NT2/D1 (cell line): Measurements from ENCODE around the gene RAPGEF4.

ENCODE experiments used
- SUZ12 ChIP-seq: IDR thresholded peaks from 2 replicates; pipeline ENCODE4 v1.6.1; 2011; ENCODE audit not compliant: insufficient read length, insufficient read depth; ENCODE audit errors: extremely low read depth
- ZNF274 ChIP-seq: IDR thresholded peaks from 2 replicates; pipeline ENCODE4 v1.6.1; 2011; ENCODE audit warnings: mild to moderate bottlenecking, low read depth, low read length

DNA sequence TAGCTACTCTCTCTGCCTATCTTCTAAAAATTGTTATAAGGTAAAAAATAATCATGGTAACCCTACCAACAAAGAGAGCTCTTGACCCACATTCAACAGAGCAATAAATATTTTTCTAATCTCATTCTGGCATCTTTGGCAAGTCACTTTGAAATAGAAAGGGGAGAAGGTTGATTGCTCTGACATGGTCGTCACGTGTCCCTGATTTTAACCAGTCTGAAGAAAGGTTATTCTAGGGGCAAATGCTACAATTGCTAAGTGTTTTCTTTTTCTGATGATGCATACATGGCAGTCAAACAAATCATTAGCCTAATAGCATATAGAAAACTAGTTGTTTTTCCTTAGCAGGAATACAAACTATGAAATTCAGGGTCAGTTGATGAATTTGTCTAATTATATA is 186.7 kb downstream of the RAPGEF4 start:
- TF ChIP-seq ZNF274 (no peak), SUZ12 (no peak)
